ENCODE data around the gene RIMS1.
"Not testable (repeated sequence)": the region's sequence is repeated elsewhere in the genome, so short reads cannot be mapped to it uniquely, and the experiment has no call there.

RIMS1 gene

DNA sequence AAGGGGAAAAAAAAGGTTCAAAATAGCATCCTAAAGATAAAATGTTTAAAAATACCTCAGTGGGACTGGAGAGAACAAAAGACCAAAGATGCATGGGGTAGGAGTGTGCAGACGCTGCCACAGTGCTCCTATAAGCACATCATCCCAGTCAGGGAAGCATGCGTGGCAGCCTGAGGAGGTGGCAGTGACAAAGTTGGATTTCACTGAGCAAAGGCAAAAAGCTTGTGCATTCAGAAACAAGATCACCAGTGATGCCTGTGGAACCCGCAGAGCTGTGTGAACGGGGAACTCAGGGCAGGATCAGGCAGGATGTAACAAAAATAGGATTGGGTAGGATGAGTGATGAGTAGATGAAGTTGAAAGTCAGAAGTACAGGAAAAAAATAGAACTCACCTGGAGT lies 116.1 kb downstream of the RIMS1 start:
- ATAC-seq = no peak
- no peak for TF ChIP-seq ZNF565 (CRISPR knock-in tag; conservative IDR thresholded peaks at IDR 0.05; ENCODE audit: low read depth)

DNA sequence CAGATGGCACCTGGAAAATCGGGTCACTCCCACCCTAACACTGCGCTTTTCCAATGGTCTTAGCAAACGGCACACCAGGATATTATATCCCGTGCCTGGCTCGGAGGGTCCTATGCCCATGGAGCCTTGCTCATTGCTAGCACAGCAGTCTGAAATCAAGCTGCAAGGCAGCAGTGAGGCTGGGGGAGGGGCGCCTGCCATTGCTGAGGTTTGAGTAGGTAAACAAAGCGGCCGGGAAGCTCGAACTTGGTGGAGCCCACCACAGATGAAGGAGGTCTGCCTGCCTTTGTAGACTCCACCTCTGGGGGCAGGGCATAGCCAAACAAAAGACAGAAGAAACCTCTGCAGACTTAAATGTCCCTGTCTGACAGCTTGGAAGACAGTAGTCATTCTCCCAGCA lies 120.2 kb downstream of the RIMS1 start:
- ATAC-seq = not testable (repeated sequence)

DNA sequence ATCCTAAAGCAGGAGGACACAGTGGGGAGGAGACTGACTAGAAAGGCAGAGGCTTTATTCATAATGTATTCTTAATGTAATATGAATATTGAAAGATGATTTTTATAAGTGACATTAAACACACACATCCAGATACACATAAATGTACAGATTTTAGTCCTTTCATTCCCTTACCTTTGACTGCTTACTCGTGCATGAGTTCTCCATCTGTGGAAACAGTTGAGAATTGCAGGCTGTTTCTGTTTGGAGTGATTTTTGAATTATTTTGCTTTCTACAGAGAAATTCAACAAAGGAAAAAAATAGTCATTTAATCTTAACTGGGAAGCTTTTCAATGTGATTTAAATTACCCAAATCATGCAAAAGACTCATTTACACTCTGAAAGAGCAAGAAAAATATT lies 136.5 kb downstream of the RIMS1 start:
- no peak for TF ChIP-seq ZFP3 (CRISPR knock-in tag; IDR thresholded peaks at IDR 0.05)
- no peak for TF ChIP-seq PPARA (CRISPR knock-in tag; IDR thresholded peaks at IDR 0.05; ENCODE audit: borderline replicate concordance)
- no peak for TF ChIP-seq GLIS3 (CRISPR knock-in tag; IDR thresholded peaks at IDR 0.05)
- no peak for TF ChIP-seq ESRRG (CRISPR knock-in tag; IDR thresholded peaks at IDR 0.05)
- TF ChIP-seq TCF4 (CRISPR knock-in tag; IDR thresholded peaks at IDR 0.05; ENCODE audit: borderline replicate concordance) = no peak
- no peak for TF ChIP-seq ISL1 (CRISPR knock-in tag; IDR thresholded peaks at IDR 0.05)
- TF ChIP-seq OSR1 (CRISPR knock-in tag; IDR thresholded peaks at IDR 0.05) = no peak
- TF ChIP-seq SNAI2 (CRISPR knock-in tag; IDR thresholded peaks at IDR 0.05) = no peak
- TF ChIP-seq CSDC2 (CRISPR knock-in tag; IDR thresholded peaks at IDR 0.05) = no peak
- TF ChIP-seq RARB (CRISPR knock-in tag; IDR thresholded peaks at IDR 0.05) = no peak
- no peak for TF ChIP-seq ZNF70 (CRISPR knock-in tag; IDR thresholded peaks at IDR 0.05)
- TF ChIP-seq, protein P1, sequence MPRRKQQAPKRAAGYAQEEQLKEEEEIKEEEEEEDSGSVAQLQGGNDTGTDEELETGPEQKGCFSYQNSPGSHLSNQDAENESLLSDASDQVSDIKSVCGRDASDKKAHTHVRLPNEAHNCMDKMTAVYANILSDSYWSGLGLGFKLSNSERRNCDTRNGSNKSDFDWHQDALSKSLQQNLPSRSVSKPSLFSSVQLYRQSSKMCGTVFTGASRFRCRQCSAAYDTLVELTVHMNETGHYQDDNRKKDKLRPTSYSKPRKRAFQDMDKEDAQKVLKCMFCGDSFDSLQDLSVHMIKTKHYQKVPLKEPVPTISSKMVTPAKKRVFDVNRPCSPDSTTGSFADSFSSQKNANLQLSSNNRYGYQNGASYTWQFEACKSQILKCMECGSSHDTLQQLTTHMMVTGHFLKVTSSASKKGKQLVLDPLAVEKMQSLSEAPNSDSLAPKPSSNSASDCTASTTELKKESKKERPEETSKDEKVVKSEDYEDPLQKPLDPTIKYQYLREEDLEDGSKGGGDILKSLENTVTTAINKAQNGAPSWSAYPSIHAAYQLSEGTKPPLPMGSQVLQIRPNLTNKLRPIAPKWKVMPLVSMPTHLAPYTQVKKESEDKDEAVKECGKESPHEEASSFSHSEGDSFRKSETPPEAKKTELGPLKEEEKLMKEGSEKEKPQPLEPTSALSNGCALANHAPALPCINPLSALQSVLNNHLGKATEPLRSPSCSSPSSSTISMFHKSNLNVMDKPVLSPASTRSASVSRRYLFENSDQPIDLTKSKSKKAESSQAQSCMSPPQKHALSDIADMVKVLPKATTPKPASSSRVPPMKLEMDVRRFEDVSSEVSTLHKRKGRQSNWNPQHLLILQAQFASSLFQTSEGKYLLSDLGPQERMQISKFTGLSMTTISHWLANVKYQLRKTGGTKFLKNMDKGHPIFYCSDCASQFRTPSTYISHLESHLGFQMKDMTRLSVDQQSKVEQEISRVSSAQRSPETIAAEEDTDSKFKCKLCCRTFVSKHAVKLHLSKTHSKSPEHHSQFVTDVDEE (CRISPR knock-in tag; IDR thresholded peaks at IDR 0.05) = no peak
- TF ChIP-seq ZNF8 (CRISPR knock-in tag; IDR thresholded peaks at IDR 0.05) = no peak
- no peak for TF ChIP-seq ZNF565 (CRISPR knock-in tag; conservative IDR thresholded peaks at IDR 0.05; ENCODE audit: low read depth)
- no peak for ATAC-seq

DNA sequence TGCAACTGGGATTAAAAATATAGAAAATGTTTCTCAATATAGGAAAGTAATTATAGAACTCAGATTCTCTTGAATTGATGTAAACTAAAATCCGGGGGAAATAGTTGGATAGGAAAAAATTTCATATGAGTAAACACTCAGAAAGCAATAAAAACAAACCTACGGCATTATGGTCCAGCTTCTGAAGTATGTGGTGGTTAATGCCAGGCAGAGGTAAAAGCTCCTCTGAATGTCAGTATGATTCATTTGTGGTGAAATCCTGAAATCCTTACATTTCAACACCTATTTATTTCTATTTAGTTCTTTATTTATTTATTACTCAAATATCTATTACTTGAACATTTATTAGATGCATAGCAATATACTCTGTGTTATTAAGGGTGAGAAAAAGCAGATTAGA lies 145.1 kb downstream of the RIMS1 start:
- no peak for ATAC-seq
- TF ChIP-seq TCF4 (CRISPR knock-in tag; IDR thresholded peaks at IDR 0.05; ENCODE audit: borderline replicate concordance) (no peak), CSDC2 (CRISPR knock-in tag; IDR thresholded peaks at IDR 0.05) (no peak), GLIS3 (CRISPR knock-in tag; IDR thresholded peaks at IDR 0.05) (no peak), ARNTL (CRISPR knock-in tag; IDR thresholded peaks at IDR 0.05; ENCODE audit: borderline replicate concordance, low read depth) (no peak), OSR1 (CRISPR knock-in tag; IDR thresholded peaks at IDR 0.05) (no peak), ZC3H10 (CRISPR knock-in tag; IDR thresholded peaks at IDR 0.05) (no peak), SNAI2 (CRISPR knock-in tag; IDR thresholded peaks at IDR 0.05) (no peak), PPARA (CRISPR knock-in tag; IDR thresholded peaks at IDR 0.05; ENCODE audit: borderline replicate concordance) (no peak), ZNF70 (CRISPR knock-in tag; IDR thresholded peaks at IDR 0.05) (no peak)
- TF ChIP-seq, protein P2, sequence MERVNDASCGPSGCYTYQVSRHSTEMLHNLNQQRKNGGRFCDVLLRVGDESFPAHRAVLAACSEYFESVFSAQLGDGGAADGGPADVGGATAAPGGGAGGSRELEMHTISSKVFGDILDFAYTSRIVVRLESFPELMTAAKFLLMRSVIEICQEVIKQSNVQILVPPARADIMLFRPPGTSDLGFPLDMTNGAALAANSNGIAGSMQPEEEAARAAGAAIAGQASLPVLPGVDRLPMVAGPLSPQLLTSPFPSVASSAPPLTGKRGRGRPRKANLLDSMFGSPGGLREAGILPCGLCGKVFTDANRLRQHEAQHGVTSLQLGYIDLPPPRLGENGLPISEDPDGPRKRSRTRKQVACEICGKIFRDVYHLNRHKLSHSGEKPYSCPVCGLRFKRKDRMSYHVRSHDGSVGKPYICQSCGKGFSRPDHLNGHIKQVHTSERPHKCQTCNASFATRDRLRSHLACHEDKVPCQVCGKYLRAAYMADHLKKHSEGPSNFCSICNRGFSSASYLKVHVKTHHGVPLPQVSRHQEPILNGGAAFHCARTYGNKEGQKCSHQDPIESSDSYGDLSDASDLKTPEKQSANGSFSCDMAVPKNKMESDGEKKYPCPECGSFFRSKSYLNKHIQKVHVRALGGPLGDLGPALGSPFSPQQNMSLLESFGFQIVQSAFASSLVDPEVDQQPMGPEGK (CRISPR knock-in tag; IDR thresholded peaks at IDR 0.05; ENCODE audit: borderline replicate concordance) = no peak
- TF ChIP-seq, protein P1 (CRISPR knock-in tag; IDR thresholded peaks at IDR 0.05) = no peak

DNA sequence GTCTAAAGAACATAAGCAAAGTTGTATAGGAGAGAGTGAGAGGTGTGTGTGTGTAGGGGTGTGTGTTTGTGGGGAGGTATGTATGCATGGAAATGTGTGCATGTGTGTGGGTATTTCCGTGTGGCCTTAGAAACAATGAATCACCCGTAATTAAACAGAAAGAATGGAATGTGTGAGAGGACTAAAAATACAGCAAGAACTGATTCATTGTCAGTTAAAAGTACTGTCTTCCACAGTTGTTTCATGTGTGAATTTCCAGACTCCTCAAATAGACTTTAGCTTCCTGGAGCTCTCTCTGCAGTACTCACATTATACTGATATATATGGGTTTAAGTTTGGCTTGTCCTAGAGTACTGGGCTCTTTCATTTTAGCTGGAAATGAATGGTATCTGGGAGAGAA lies 145.7 kb downstream of the RIMS1 start:
- ATAC-seq = no peak
- TF ChIP-seq ARNTL (CRISPR knock-in tag; IDR thresholded peaks at IDR 0.05; ENCODE audit: borderline replicate concordance, low read depth) = no peak
- TF ChIP-seq ZNF8 (CRISPR knock-in tag; IDR thresholded peaks at IDR 0.05) = no peak
- TF ChIP-seq ZFP3 (CRISPR knock-in tag; IDR thresholded peaks at IDR 0.05) = no peak
- no peak for TF ChIP-seq ZC3H10 (CRISPR knock-in tag; IDR thresholded peaks at IDR 0.05)
- TF ChIP-seq CSDC2 (CRISPR knock-in tag; IDR thresholded peaks at IDR 0.05) = no peak
- no peak for TF ChIP-seq ZNF565 (CRISPR knock-in tag; conservative IDR thresholded peaks at IDR 0.05; ENCODE audit: low read depth)
- no peak for TF ChIP-seq ZNF70 (CRISPR knock-in tag; IDR thresholded peaks at IDR 0.05)
- TF ChIP-seq TCF4 (CRISPR knock-in tag; IDR thresholded peaks at IDR 0.05; ENCODE audit: borderline replicate concordance) = no peak
- TF ChIP-seq TOX (CRISPR knock-in tag; IDR thresholded peaks at IDR 0.05; ENCODE audit: borderline replicate concordance) = no peak
- TF ChIP-seq PPARA (CRISPR knock-in tag; IDR thresholded peaks at IDR 0.05; ENCODE audit: borderline replicate concordance) = no peak
- TF ChIP-seq ESRRG (CRISPR knock-in tag; IDR thresholded peaks at IDR 0.05) = no peak
- no peak for TF ChIP-seq SNAI2 (CRISPR knock-in tag; IDR thresholded peaks at IDR 0.05)
